ENCODE results near the gene SH3TC2.

The SH3TC2 gene

GRCh38 chr5:149060325-149060724 lies 2.5 kb downstream of the SH3TC2 start:
- DNase-seq (ENCODE audit: low spot score): no peak

- no peak for DNase-seq (ENCODE audit: low spot score)
Measured at GRCh38 chr5:149056616-149057165, 6.2 kb downstream of the SH3TC2 start.

- no peak for DNase-seq (ENCODE audit: low spot score)
Measured at GRCh38 chr5:149054416-149054815, 8.4 kb downstream of the SH3TC2 start.

GRCh38 chr5:149053072-149053695 lies 9.7 kb downstream of the SH3TC2 start:
- DNase-seq (ENCODE audit: low spot score): no peak

- DNase-seq (ENCODE audit: low spot score): no peak
Measured at GRCh38 chr5:149049371-149049781, 13.5 kb downstream of the SH3TC2 start.

- DNase-seq (ENCODE audit: low spot score): no peak
Measured at GRCh38 chr5:149048811-149049210, 14.1 kb downstream of the SH3TC2 start.

- DNase-seq (ENCODE audit: low spot score): no peak
Measured at GRCh38 chr5:149047462-149047861, 15.4 kb downstream of the SH3TC2 start.

GRCh38 chr5:149046196-149046829 lies 16.5 kb downstream of the SH3TC2 start:
- DNase-seq (ENCODE audit: low spot score): no peak

- no peak for DNase-seq (ENCODE audit: low spot score)
Measured at GRCh38 chr5:149045089-149045460, 17.8 kb downstream of the SH3TC2 start.

- no peak for DNase-seq (ENCODE audit: low spot score)
Measured at GRCh38 chr5:149044453-149045088, 18.3 kb downstream of the SH3TC2 start.

GRCh38 chr5:149043641-149044040 lies 19.2 kb downstream of the SH3TC2 start:
- no peak for DNase-seq (ENCODE audit: low spot score)

- no peak for DNase-seq (ENCODE audit: low spot score)
Measured at GRCh38 chr5:149042865-149043264, 20.0 kb downstream of the SH3TC2 start.

- DNase-seq (ENCODE audit: low spot score): no peak
Measured at GRCh38 chr5:149041242-149041641, 21.6 kb downstream of the SH3TC2 start.

GRCh38 chr5:149040421-149040820 lies 22.4 kb downstream of the SH3TC2 start:
- no peak for DNase-seq (ENCODE audit: low spot score)

- no peak for DNase-seq (ENCODE audit: low spot score)
Measured at GRCh38 chr5:149039506-149039905, 23.4 kb downstream of the SH3TC2 start.

GRCh38 chr5:149038336-149039080 lies 24.4 kb downstream of the SH3TC2 start:
- DNase-seq (ENCODE audit: low spot score): no peak

- DNase-seq (ENCODE audit: low spot score): no peak
Measured at GRCh38 chr5:149037817-149038216, 25.0 kb downstream of the SH3TC2 start.

GRCh38 chr5:149036970-149037369 lies 25.9 kb downstream of the SH3TC2 start:
- no peak for DNase-seq (ENCODE audit: low spot score)

GRCh38 chr5:149036168-149036567 lies 26.7 kb downstream of the SH3TC2 start:
- DNase-seq (ENCODE audit: low spot score): no peak

- peak; percentile 69 for DNase-seq (ENCODE audit: low spot score)
Measured at GRCh38 chr5:149035372-149035790, 27.5 kb downstream of the SH3TC2 start.

GRCh38 chr5:149030838-149031397 lies 31.9 kb downstream of the SH3TC2 start:
- no peak for DNase-seq (ENCODE audit: low spot score)

- DNase-seq (ENCODE audit: low spot score): no peak
Measured at GRCh38 chr5:149030392-149030791, 32.5 kb downstream of the SH3TC2 start.
